ENCODE data around the gene PDHX.

DNA sequence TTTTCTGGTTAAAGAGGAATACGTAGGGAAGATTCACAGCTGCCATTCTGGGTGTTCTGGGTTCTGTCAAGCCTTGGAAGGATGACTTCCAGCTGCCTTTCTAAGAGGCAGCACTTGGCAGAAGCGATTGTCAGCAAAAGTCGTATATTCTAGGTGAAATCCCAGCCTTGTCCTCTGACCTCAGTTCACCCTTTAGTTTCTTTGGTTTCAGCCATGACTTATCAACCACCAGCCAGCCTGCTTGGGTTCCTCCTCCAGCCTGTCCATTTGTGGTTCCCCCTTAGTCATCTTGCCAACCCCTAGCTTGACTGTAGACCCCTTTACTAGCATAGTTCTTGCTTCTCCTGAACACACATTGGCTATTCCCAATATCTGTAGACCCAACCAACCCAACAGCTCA is 120.2 kb downstream of the PDHX start:
- TF ChIP-seq, protein P1, sequence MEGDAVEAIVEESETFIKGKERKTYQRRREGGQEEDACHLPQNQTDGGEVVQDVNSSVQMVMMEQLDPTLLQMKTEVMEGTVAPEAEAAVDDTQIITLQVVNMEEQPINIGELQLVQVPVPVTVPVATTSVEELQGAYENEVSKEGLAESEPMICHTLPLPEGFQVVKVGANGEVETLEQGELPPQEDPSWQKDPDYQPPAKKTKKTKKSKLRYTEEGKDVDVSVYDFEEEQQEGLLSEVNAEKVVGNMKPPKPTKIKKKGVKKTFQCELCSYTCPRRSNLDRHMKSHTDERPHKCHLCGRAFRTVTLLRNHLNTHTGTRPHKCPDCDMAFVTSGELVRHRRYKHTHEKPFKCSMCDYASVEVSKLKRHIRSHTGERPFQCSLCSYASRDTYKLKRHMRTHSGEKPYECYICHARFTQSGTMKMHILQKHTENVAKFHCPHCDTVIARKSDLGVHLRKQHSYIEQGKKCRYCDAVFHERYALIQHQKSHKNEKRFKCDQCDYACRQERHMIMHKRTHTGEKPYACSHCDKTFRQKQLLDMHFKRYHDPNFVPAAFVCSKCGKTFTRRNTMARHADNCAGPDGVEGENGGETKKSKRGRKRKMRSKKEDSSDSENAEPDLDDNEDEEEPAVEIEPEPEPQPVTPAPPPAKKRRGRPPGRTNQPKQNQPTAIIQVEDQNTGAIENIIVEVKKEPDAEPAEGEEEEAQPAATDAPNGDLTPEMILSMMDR (IDR thresholded peaks at IDR 0.05; ENCODE audit: low read length), result no peak
- TF ChIP-seq EZH2phosphoT487 (IDR thresholded peaks at IDR 0.05; ENCODE audit: low read length) (no peak), EZH2 (optimal IDR thresholded peaks at IDR 0.05; ENCODE audit: low read depth, low read length) (no peak)
